ENCODE data around the gene GPR162.

The GPR162 gene

GRCh38 chr12:6788972-6789924 is 32.4 kb upstream of the GPR162 start, which contains the start of gene CD4:
Gene CD4, plus strand, starts transcription at chr12:6789528. Its CDS starts 10,611 bp downstream, at chr12:6800139.
- DNase-seq: no peak

- no peak for DNase-seq
Measured at GRCh38 chr12:6790496-6791150, 31.0 kb upstream of the GPR162 start.

- no peak for DNase-seq
Measured at GRCh38 chr12:6791931-6792520, 29.6 kb upstream of the GPR162 start.

GRCh38 chr12:6792522-6793201 is 29.0 kb upstream of the GPR162 start:
- DNase-seq: no peak

- no peak for DNase-seq
Measured at GRCh38 chr12:6795088-6795487, 26.5 kb upstream of the GPR162 start.

- DNase-seq: no peak
Measured at GRCh38 chr12:6796576-6796975, 25.0 kb upstream of the GPR162 start.

- no peak for DNase-seq
Measured at GRCh38 chr12:6799147-6799546, 22.5 kb upstream of the GPR162 start.

- peak; percentile 61 for DNase-seq
Measured at GRCh38 chr12:6807170-6807569, 14.5 kb upstream of the GPR162 start.

GRCh38 chr12:6809056-6809455 is 12.6 kb upstream of the GPR162 start:
- DNase-seq: no peak

GRCh38 chr12:6810758-6811157 is 10.9 kb upstream of the GPR162 start:
- no peak for DNase-seq

- DNase-seq: no peak
Measured at GRCh38 chr12:6813363-6813762, 8.3 kb upstream of the GPR162 start.

GRCh38 chr12:6816598-6816997 is 5.0 kb upstream of the GPR162 start:
- no peak for DNase-seq

- DNase-seq: no peak
Measured at GRCh38 chr12:6817098-6817497, 4.5 kb upstream of the GPR162 start.

- DNase-seq: no peak
Measured at GRCh38 chr12:6817662-6818157, 3.9 kb upstream of the GPR162 start.

GRCh38 chr12:6818222-6818621 is 3.4 kb upstream of the GPR162 start:
- DNase-seq: no peak

- no peak for DNase-seq
Measured at GRCh38 chr12:6818645-6819044, 3.0 kb upstream of the GPR162 start.

GRCh38 chr12:6819106-6820030 is 2.3 kb upstream of the GPR162 start:
- no peak for DNase-seq

- DNase-seq: no peak
Measured at GRCh38 chr12:6820166-6820565, 1.5 kb upstream of the GPR162 start.

GRCh38 chr12:6822426-6823135 is 960 bp downstream of the GPR162 start:
- DNase-seq: no peak

- DNase-seq: no peak
Measured at GRCh38 chr12:6823182-6824084, 1.8 kb downstream of the GPR162 start.
